Thyroid gland (tissue), 4 donors: ENCODE measurements around the gene TMEM138. TPM values are rescaled to one million over a fixed set of nuclear protein-coding genes. Genes with fewer than 3 reads are reported as not detected.

Experiments used
- DNase-seq, 2 donors: peaks; one replicate each; pipeline ENCODE4 v3.0.0-alpha.2; 2019
- H3K27ac ChIP-seq, 3 donors: fragments of 200-600 bp; sonication (generic); 1 replicate in 2 of 3; 2 replicates in 1 of 3; pipeline ENCODE4 v1.5.1; 2016 to 2019; ENCODE audit warnings: mild to moderate bottlenecking in 1 of 3, moderate library complexity in 1 of 3
- H3K27me3 ChIP-seq: fragments of 200-600 bp; sonication (generic); one replicate; pipeline ENCODE4 v1.5.1; 2019
- H3K36me3 ChIP-seq, 2 donors: fragments of 200-600 bp; sonication (generic); one replicate each; pipeline ENCODE4 v1.5.1; 2016 to 2019
- H3K4me1 ChIP-seq, 2 donors: fragments of 200-600 bp; sonication (generic); one replicate each; pipeline ENCODE4 v1.5.1; 2017 to 2019
- H3K4me3 ChIP-seq, 3 donors: fragments of 200-600 bp; sonication (generic); replicated peaks in 1 of 3; 1 replicate in 2 of 3; 2 replicates in 1 of 3; pipeline ENCODE4 v1.5.1; 2016; ENCODE audit warnings: mild to moderate bottlenecking in 1 of 3
- H3K9me3 ChIP-seq: fragments of 200-600 bp; sonication (generic); one replicate; pipeline ENCODE4 v1.5.1; 2017
- CTCF ChIP-seq, 6 experiments: fragments of 200-600 bp in 3 of 6; fragments of 450-650 bp in 3 of 6; sonication (generic) in 3 of 6; IDR thresholded peaks; one replicate each; pipeline ENCODE4 v1.5.1; 2016 to 2019; ENCODE audit warnings: antibody characterized with exemption in 6 of 6, mild to moderate bottlenecking in 2 of 6, inconsistent platforms in 1 of 6, moderate library complexity in 1 of 6
- POLR2A ChIP-seq, 2 donors: fragments of 450-650 bp; IDR thresholded peaks; one replicate each; pipeline ENCODE4 v1.6.1; 2017; ENCODE audit warnings: antibody characterized with exemption in 2 of 2, mild to moderate bottlenecking in 2 of 2, moderate library complexity in 1 of 2
- WGBS, 2 donors: methylation state at CpG; one replicate each; pipeline ENCODE4 v1.1.5; 2017; 5-methylcytosine and 5-hydroxymethylcytosine counted together
- intact Hi-C: fragments of 100-400 bp; cut with DNase I; formaldehyde crosslinking; loops from one replicate; pipeline ENCODE4 v1.15.1; 2023
- total RNA-seq, 4 donors: library from RNA; depleted of rRNA; stranded (reverse); fragments of >200 nt; gene quantifications; one replicate each; pipeline ENCODE4 v1.2.3, GENCODE V29; 2016

Gene TMEM138
- total RNA-seq, 4 donors from 2014 or later: 25.3 to 37.1 (median 31.5) TPM

GRCh38 chr11:61328351-61328750 lies 33.8 kb upstream of the TMEM138 start:
- Histone ChIP-seq H3K4me1 (peaks cover 12 to 21% of the 10 kb centered on the region in 2 donors), H3K27ac (no peak overlapping the region), H3K27me3 (no peaks in the 10 kb centered on the region), H3K4me3 (no peak overlapping the region), H3K9me3 (no peaks in the 10 kb centered on the region), H3K36me3 (peaks cover 15 to 50% of the 10 kb centered on the region in 2 donors)
- intact Hi-C loops: no loop called here
- no peak for DNase-seq
- TF ChIP-seq POLR2A (IDR thresholded peaks at IDR 0.05): no peak
- TF ChIP-seq CTCF (IDR thresholded peaks at IDR 0.05): no peak
- 92 to 96% methylated on average over 9 of the region's 9 CpGs for WGBS, 2 donors

GRCh38 chr11:61329871-61330270 lies 32.3 kb upstream of the TMEM138 start:
- 94 to 95% methylated on average over 4 of the region's 4 CpGs for WGBS, 2 donors
- Histone ChIP-seq H3K27ac (no peak overlapping the region), H3K27me3 (no peaks in the 10 kb centered on the region), H3K9me3 (no peaks in the 10 kb centered on the region), H3K4me1 (peaks cover 18 to 26% of the 10 kb centered on the region in 2 donors), H3K36me3 (peaks cover 7 to 38% of the 10 kb centered on the region in 2 donors), H3K4me3 (no peak overlapping the region)
- DNase-seq: no peak
- intact Hi-C loops: loop anchor here (10.0 kb wide), 1 partner anchor 75 kb away; no protein-coding TSS in a partner anchor
- TF ChIP-seq POLR2A (IDR thresholded peaks at IDR 0.05) (no peak), CTCF (IDR thresholded peaks at IDR 0.05) (no peak)

- no peak overlapping the region for H3K27ac ChIP-seq
- intact Hi-C loops: loop anchor here (10.0 kb wide), 1 partner anchor 77 kb away; no protein-coding TSS in a partner anchor
- H3K9me3 ChIP-seq: no peaks in the 10 kb centered on the region
- H3K36me3 ChIP-seq: peaks cover 0 to 23% of the 10 kb centered on the region in 2 donors
- H3K27me3 ChIP-seq: no peaks in the 10 kb centered on the region
- TF ChIP-seq POLR2A (IDR thresholded peaks at IDR 0.05) (no peak), CTCF (IDR thresholded peaks at IDR 0.05) (no peak)
- DNase-seq: no peak
- peaks cover 18 to 32% of the 10 kb centered on the region in 2 donors for H3K4me1 ChIP-seq
- peak overlapping the region in 2 of 3 donors; percentile 93 to 99 for H3K4me3 ChIP-seq
- WGBS, 2 donors: 58 to 63% methylated on average over 6 of the region's 6 CpGs
Observed at GRCh38 chr11:61331651-61332050, 30.5 kb upstream of the TMEM138 start.

- H3K27ac ChIP-seq: peak overlapping the region; percentile 66 to 87 (median 79)
- intact Hi-C loops: loop anchor here (10.0 kb wide), 1 partner anchor 78 kb away; no protein-coding TSS in a partner anchor
- peaks cover 0 to 17% of the 10 kb centered on the region in 2 donors for H3K36me3 ChIP-seq
- H3K4me3 ChIP-seq: peak overlapping the region; percentile 93 to 99 (median 95)
- DNase-seq: peak; percentile 19 to 21
- TF ChIP-seq POLR2A (IDR thresholded peaks at IDR 0.05) (no peak), CTCF (IDR thresholded peaks at IDR 0.05) (no peak)
- WGBS, 2 donors: 0 to 5% methylated on average over 11 to 17 of the region's 24 CpGs
- peaks cover 18 to 32% of the 10 kb centered on the region in 2 donors for H3K4me1 ChIP-seq
- H3K27me3 ChIP-seq: no peaks in the 10 kb centered on the region
- H3K9me3 ChIP-seq: no peaks in the 10 kb centered on the region
Observed at GRCh38 chr11:61332281-61332796, 29.8 kb upstream of the TMEM138 start.

GRCh38 chr11:61332797-61333549 lies 29.2 kb upstream of the TMEM138 start, which contains the start of the genes DDB1 and TKFC:
Gene DDB1 (minus strand): TSS chr11:61333105. CDS start chr11:61332968, 137 bp downstream.
Gene TKFC (plus strand): TSS chr11:61333228. CDS start chr11:61334729, 1,501 bp downstream.
- peaks cover 0 to 11% of the 10 kb centered on the region in 2 donors for H3K36me3 ChIP-seq
- intact Hi-C loops: loop anchor here (10.0 kb wide), 1 partner anchor 78 kb away; no protein-coding TSS in a partner anchor
- H3K27ac ChIP-seq: peak within 1 kb of the TSS; percentile 66 to 87 (median 79)
- no peaks in the 10 kb centered on the region for H3K27me3 ChIP-seq
- peak; percentile 96 to 97 for DNase-seq
- peak within 1 kb of the TSS; percentile 93 to 99 (median 95) for H3K4me3 ChIP-seq
- no peaks in the 10 kb centered on the region for H3K9me3 ChIP-seq
- 0% methylated on average over 9 to 20 of the region's 81 CpGs for WGBS, 2 donors
- no peak for TF ChIP-seq CTCF (IDR thresholded peaks at IDR 0.05)
- TF ChIP-seq POLR2A (IDR thresholded peaks at IDR 0.05): peak in 1 of 2 donors; percentile 92
- peaks cover 18 to 32% of the 10 kb centered on the region in 2 donors for H3K4me1 ChIP-seq
